ENCODE data around the gene KCNQ1.

Gene KCNQ1

DNA sequence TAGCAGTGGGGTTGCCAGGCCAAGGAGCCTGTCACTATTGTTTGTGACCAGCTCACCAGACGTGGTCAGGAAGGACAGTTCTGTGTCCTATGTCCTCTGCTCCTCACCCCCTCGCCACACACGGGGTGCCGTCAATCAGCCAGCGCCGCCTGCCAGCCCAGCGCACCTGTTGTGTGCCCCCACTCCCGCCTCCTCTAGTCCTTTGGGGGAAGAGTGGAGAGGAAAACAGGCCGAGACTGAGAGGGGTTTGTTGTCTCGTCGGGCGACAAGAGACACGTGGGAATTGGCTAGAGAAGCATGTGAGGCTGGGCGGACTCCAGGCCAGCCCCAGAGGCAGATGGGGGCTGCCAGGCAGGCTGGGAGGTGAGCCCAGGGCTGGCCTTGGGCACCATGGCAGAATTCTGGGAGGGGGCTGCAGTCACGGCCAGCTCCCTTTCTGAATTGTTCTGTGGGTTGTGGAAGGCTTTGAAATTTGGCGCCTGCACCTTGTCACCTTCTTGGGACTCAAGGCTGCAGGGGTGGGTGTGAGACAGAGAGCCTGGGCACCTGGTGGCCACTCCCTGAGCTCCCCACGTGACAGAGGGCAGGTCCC is 258.1 kb downstream of the KCNQ1 start:
- no peak for ATAC-seq
- TF ChIP-seq, protein P1, sequence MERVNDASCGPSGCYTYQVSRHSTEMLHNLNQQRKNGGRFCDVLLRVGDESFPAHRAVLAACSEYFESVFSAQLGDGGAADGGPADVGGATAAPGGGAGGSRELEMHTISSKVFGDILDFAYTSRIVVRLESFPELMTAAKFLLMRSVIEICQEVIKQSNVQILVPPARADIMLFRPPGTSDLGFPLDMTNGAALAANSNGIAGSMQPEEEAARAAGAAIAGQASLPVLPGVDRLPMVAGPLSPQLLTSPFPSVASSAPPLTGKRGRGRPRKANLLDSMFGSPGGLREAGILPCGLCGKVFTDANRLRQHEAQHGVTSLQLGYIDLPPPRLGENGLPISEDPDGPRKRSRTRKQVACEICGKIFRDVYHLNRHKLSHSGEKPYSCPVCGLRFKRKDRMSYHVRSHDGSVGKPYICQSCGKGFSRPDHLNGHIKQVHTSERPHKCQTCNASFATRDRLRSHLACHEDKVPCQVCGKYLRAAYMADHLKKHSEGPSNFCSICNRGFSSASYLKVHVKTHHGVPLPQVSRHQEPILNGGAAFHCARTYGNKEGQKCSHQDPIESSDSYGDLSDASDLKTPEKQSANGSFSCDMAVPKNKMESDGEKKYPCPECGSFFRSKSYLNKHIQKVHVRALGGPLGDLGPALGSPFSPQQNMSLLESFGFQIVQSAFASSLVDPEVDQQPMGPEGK (CRISPR knock-in tag; IDR thresholded peaks at IDR 0.05; ENCODE audit: borderline replicate concordance): no peak
- no peak for TF ChIP-seq ZC3H10 (CRISPR knock-in tag; IDR thresholded peaks at IDR 0.05)
- no peak for TF ChIP-seq OSR1 (CRISPR knock-in tag; IDR thresholded peaks at IDR 0.05)
- TF ChIP-seq ESRRG (CRISPR knock-in tag; IDR thresholded peaks at IDR 0.05): no peak
- no peak for TF ChIP-seq ZFP3 (CRISPR knock-in tag; IDR thresholded peaks at IDR 0.05)
- no peak for TF ChIP-seq CSDC2 (CRISPR knock-in tag; IDR thresholded peaks at IDR 0.05)
- no peak for TF ChIP-seq ZNF70 (CRISPR knock-in tag; IDR thresholded peaks at IDR 0.05)
- TF ChIP-seq ZNF565 (CRISPR knock-in tag; conservative IDR thresholded peaks at IDR 0.05; ENCODE audit: low read depth): no peak
- TF ChIP-seq GLIS3 (CRISPR knock-in tag; IDR thresholded peaks at IDR 0.05): no peak
- no peak for TF ChIP-seq TCF4 (CRISPR knock-in tag; IDR thresholded peaks at IDR 0.05; ENCODE audit: borderline replicate concordance)
- TF ChIP-seq SNAI2 (CRISPR knock-in tag; IDR thresholded peaks at IDR 0.05): no peak
- TF ChIP-seq BACH2 (CRISPR knock-in tag; IDR thresholded peaks at IDR 0.05; ENCODE audit: borderline replicate concordance): no peak

DNA sequence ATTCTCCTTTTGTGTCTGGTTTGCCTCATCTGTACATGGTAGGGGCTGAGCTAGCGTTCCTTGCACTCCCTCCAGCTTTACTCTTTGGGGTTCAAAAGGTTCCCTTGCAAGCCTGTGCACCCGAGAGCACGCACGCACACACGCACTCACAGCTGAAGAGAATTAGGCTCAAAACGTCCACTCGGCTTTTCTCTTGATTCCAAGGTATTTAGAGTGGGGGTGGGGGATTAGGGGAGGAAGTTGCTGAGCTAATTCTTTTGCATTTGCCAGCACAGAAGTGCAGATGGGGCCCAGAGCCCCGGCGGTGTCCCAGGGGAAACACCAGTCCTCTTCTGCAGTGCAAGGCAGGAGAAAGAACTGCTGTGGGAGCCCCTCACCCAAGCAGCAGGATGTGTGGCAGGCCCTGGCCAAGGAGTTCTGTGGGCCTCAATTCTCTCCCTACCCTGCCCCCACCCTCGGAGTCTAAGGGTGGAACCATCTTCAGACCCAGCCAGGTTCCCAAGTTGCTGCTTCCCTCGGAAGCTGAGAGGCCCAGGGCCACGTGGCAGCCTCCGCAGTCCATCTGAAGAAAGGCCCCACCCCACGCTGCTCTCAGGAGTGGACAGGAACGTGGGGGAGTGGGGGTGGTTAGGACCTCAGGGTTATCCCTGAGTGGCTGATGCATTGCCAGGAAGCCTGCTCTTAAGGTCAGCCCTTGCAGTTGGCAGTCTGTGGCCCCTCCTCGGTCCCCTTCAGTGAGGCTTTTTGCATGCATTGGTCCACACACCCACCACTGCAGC is 258.7 kb downstream of the KCNQ1 start:
- no peak for ATAC-seq
- TF ChIP-seq CSDC2 (CRISPR knock-in tag; IDR thresholded peaks at IDR 0.05) (no peak), ISL1 (CRISPR knock-in tag; IDR thresholded peaks at IDR 0.05) (no peak), ZNF565 (CRISPR knock-in tag; conservative IDR thresholded peaks at IDR 0.05; ENCODE audit: low read depth) (no peak), ARNTL (CRISPR knock-in tag; IDR thresholded peaks at IDR 0.05; ENCODE audit: borderline replicate concordance, low read depth) (no peak), BACH2 (CRISPR knock-in tag; IDR thresholded peaks at IDR 0.05; ENCODE audit: borderline replicate concordance) (no peak), TCF4 (CRISPR knock-in tag; IDR thresholded peaks at IDR 0.05; ENCODE audit: borderline replicate concordance) (no peak), PPARA (CRISPR knock-in tag; IDR thresholded peaks at IDR 0.05; ENCODE audit: borderline replicate concordance) (no peak)
- TF ChIP-seq, protein P2, sequence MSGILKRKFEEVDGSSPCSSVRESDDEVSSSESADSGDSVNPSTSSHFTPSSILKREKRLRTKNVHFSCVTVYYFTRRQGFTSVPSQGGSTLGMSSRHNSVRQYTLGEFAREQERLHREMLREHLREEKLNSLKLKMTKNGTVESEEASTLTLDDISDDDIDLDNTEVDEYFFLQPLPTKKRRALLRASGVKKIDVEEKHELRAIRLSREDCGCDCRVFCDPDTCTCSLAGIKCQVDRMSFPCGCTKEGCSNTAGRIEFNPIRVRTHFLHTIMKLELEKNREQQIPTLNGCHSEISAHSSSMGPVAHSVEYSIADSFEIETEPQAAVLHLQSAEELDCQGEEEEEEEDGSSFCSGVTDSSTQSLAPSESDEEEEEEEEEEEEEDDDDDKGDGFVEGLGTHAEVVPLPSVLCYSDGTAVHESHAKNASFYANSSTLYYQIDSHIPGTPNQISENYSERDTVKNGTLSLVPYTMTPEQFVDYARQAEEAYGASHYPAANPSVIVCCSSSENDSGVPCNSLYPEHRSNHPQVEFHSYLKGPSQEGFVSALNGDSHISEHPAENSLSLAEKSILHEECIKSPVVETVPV (CRISPR knock-in tag; IDR thresholded peaks at IDR 0.05): no peak

DNA sequence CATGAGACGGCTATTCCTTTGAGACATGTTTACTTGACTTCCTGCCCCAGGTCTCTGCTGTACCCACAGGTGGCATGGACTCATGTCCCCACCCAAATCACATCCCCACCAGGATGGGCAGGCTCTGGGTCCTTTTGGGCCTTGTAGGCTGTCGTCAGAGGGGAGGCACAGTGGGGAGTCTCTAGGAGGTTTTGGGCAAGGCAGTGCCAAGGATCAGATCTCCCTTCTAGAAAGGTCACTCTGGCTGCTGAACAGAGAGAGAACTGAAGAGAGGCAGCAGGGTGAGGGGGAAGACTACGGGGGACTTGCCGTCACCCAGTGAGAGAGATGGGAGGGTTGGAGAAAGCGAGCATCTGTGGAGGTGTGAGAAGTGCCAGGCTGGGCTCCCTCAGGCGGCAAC is 259.5 kb downstream of the KCNQ1 start:
- no peak for ATAC-seq
- TF ChIP-seq ZC3H10 (CRISPR knock-in tag; IDR thresholded peaks at IDR 0.05): no peak
- no peak for TF ChIP-seq ISL1 (CRISPR knock-in tag; IDR thresholded peaks at IDR 0.05)
- TF ChIP-seq, protein P3, sequence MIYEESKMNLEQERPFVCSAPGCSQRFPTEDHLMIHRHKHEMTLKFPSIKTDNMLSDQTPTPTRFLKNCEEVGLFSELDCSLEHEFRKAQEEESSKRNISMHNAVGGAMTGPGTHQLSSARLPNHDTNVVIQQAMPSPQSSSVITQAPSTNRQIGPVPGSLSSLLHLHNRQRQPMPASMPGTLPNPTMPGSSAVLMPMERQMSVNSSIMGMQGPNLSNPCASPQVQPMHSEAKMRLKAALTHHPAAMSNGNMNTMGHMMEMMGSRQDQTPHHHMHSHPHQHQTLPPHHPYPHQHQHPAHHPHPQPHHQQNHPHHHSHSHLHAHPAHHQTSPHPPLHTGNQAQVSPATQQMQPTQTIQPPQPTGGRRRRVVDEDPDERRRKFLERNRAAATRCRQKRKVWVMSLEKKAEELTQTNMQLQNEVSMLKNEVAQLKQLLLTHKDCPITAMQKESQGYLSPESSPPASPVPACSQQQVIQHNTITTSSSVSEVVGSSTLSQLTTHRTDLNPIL (CRISPR knock-in tag; IDR thresholded peaks at IDR 0.05; ENCODE audit: low read depth): no peak
- no peak for TF ChIP-seq ZFP3 (CRISPR knock-in tag; IDR thresholded peaks at IDR 0.05)
- no peak for TF ChIP-seq ESRRG (CRISPR knock-in tag; IDR thresholded peaks at IDR 0.05)
- TF ChIP-seq CSDC2 (CRISPR knock-in tag; IDR thresholded peaks at IDR 0.05): no peak
- no peak for TF ChIP-seq ZFP30 (CRISPR knock-in tag; IDR thresholded peaks at IDR 0.05)
- no peak for TF ChIP-seq ZNF8 (CRISPR knock-in tag; IDR thresholded peaks at IDR 0.05)
- no peak for TF ChIP-seq BACH2 (CRISPR knock-in tag; IDR thresholded peaks at IDR 0.05; ENCODE audit: borderline replicate concordance)
- no peak for TF ChIP-seq ZNF70 (CRISPR knock-in tag; IDR thresholded peaks at IDR 0.05)
- TF ChIP-seq, protein P4, sequence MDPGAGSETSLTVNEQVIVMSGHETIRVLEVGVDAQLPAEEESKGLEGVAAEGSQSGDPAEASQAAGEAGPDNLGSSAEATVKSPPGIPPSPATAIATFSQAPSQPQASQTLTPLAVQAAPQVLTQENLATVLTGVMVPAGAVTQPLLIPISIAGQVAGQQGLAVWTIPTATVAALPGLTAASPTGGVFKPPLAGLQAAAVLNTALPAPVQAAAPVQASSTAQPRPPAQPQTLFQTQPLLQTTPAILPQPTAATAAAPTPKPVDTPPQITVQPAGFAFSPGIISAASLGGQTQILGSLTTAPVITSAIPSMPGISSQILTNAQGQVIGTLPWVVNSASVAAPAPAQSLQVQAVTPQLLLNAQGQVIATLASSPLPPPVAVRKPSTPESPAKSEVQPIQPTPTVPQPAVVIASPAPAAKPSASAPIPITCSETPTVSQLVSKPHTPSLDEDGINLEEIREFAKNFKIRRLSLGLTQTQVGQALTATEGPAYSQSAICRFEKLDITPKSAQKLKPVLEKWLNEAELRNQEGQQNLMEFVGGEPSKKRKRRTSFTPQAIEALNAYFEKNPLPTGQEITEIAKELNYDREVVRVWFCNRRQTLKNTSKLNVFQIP (CRISPR knock-in tag; IDR thresholded peaks at IDR 0.05; ENCODE audit: borderline replicate concordance, low read depth): no peak
- no peak for TF ChIP-seq GLIS3 (CRISPR knock-in tag; IDR thresholded peaks at IDR 0.05)
- no peak for TF ChIP-seq ARNTL (CRISPR knock-in tag; IDR thresholded peaks at IDR 0.05; ENCODE audit: borderline replicate concordance, low read depth)
- TF ChIP-seq TCF4 (CRISPR knock-in tag; IDR thresholded peaks at IDR 0.05; ENCODE audit: borderline replicate concordance): no peak
- TF ChIP-seq OSR1 (CRISPR knock-in tag; IDR thresholded peaks at IDR 0.05): no peak
- TF ChIP-seq TOX (CRISPR knock-in tag; IDR thresholded peaks at IDR 0.05; ENCODE audit: borderline replicate concordance): no peak
- TF ChIP-seq ZNF565 (CRISPR knock-in tag; conservative IDR thresholded peaks at IDR 0.05; ENCODE audit: low read depth): no peak
- TF ChIP-seq, protein P5, sequence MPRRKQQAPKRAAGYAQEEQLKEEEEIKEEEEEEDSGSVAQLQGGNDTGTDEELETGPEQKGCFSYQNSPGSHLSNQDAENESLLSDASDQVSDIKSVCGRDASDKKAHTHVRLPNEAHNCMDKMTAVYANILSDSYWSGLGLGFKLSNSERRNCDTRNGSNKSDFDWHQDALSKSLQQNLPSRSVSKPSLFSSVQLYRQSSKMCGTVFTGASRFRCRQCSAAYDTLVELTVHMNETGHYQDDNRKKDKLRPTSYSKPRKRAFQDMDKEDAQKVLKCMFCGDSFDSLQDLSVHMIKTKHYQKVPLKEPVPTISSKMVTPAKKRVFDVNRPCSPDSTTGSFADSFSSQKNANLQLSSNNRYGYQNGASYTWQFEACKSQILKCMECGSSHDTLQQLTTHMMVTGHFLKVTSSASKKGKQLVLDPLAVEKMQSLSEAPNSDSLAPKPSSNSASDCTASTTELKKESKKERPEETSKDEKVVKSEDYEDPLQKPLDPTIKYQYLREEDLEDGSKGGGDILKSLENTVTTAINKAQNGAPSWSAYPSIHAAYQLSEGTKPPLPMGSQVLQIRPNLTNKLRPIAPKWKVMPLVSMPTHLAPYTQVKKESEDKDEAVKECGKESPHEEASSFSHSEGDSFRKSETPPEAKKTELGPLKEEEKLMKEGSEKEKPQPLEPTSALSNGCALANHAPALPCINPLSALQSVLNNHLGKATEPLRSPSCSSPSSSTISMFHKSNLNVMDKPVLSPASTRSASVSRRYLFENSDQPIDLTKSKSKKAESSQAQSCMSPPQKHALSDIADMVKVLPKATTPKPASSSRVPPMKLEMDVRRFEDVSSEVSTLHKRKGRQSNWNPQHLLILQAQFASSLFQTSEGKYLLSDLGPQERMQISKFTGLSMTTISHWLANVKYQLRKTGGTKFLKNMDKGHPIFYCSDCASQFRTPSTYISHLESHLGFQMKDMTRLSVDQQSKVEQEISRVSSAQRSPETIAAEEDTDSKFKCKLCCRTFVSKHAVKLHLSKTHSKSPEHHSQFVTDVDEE (CRISPR knock-in tag; IDR thresholded peaks at IDR 0.05): no peak

Measured in SK-N-SH treated with all-trans-retinoic acid at 6 μM for 48 hours (cell line).